HG03378 (cell line): Measurements from ENCODE around the gene ZNF622.

Experiments used
- ATAC-seq: cut with Tn5 transposase; IDR thresholded peaks from one replicate; pipeline ENCODE4 v1.9.1; 2021; ENCODE audit warnings: mild to moderate bottlenecking, moderate library complexity; ENCODE audit not compliant: unreplicated experiment

ZNF622 gene

GRCh38 chr5:16465544-16466432 lies at the start of gene ZNF622:
ZNF622 (minus strand) TSS chr5:16465800; CDS start chr5:16465665, 135 bp downstream.
- peak; percentile 80 for ATAC-seq

GRCh38 chr5:16510098-16510497 lies 44.5 kb upstream of the ZNF622 start:
- ATAC-seq: no peak

GRCh38 chr5:16508730-16509531 lies 43.3 kb upstream of the ZNF622 start:
- ATAC-seq: no peak

GRCh38 chr5:16507716-16508115 lies 42.1 kb upstream of the ZNF622 start:
- no peak for ATAC-seq

DNA sequence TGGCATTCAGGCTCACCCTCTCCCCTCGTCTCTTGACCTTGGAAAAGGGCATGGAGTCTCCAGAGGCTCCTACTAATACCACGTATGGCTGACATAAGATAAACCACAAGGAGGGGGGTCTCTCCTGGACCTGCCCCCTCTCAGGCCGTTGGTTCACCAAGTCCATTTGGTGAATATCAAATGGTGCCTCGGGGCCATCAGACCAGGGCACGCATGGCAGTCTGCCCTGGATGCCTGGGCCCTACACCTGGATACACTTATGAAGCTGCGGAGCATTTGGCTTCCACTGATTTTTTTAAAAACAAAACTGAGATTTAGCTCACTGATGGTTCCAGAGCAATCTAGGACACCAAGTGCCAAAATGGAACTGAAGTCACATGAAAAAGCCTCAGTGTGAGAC lies 40.3 kb upstream of the ZNF622 start:
- no peak for ATAC-seq

- no peak for ATAC-seq
These were observed 39.7 kb upstream of the ZNF622 start for GRCh38 chr5:16505140-16505891.

- no peak for ATAC-seq
These were observed 39.0 kb upstream of the ZNF622 start for GRCh38 chr5:16504571-16504970.

- no peak for ATAC-seq
These were observed 37.3 kb upstream of the ZNF622 start for GRCh38 chr5:16502866-16503265.

GRCh38 chr5:16500024-16500423 lies 34.4 kb upstream of the ZNF622 start:
- ATAC-seq: no peak

GRCh38 chr5:16497546-16497945 lies 31.9 kb upstream of the ZNF622 start:
- no peak for ATAC-seq

GRCh38 chr5:16493261-16493660 lies 27.7 kb upstream of the ZNF622 start:
- no peak for ATAC-seq

DNA sequence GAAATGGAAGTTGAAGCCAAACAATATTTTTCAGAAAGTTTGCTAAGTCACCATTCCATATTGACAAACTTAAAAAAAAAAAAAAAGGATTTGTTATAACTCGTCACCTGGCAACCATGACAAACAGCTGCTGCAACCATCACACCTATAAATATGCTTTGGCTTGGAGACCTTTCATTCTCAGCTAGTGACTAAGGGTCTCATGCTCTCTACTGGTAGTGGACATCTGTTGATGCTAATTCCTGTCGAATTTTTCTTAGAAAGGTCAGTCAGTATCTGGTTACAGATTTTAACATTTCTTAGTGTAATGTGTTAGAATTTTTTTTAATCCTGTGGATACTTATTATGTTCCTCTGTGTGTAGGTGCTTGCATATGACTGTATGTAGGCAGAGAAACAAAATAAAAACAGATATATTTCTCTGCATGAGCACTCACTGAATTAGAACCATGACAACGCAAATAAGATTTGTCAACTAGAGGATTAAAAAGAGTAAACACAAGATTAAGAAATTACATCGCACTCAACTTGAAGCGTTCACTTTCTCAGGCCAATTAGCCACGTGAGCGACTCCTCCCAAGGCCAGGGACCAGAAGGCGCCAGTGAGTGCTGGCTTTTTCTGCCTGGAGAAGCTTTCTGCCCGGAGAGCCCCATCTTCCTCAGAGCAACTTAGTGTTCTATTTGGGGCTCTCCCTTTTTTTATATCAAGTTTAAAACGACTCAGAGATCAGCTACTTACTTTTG lies 27.0 kb upstream of the ZNF622 start:
- no peak for ATAC-seq

DNA sequence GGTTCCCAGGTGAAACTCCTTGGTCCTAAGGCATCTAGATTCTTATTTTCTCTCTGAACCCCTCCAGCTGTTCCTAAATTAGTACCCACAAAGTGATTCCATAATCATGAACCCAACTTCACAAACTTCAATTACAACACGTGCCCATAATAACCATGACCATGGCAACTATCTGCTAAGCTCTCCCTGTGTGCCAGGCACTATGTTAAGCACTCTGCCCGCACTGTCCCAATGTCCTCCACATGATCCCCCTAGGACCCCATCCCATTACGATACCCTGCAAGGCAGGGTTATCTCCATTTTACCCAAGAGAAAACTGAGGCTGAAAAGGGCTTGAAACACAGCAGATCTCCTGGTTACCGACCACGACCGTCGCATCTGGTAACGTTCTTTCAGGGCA lies 25.3 kb upstream of the ZNF622 start:
- ATAC-seq: no peak

- peak; percentile 84 for ATAC-seq
These were observed 23.8 kb upstream of the ZNF622 start for GRCh38 chr5:16489322-16489791.

DNA sequence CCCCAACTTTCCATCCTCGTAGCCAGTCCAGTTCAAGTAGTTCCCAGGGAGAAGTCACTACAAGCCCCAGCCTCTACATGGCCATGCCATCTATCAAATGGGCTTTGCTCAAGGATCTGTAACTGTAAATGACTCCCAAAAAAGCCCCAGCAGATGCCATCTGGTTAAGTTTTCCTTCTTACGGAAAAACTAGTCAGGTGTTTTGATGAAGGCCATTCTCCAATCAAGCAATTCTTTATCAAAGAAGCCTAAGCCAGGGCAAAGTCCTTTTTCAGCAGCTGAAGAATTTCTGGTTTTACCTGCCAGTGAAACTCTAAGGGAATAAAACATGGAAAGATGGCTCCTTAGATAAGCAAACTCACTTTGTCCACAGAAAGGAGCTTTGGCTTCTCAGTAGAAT lies 21.9 kb upstream of the ZNF622 start:
- no peak for ATAC-seq

GRCh38 chr5:16486711-16487111 lies 21.1 kb upstream of the ZNF622 start:
- no peak for ATAC-seq

DNA sequence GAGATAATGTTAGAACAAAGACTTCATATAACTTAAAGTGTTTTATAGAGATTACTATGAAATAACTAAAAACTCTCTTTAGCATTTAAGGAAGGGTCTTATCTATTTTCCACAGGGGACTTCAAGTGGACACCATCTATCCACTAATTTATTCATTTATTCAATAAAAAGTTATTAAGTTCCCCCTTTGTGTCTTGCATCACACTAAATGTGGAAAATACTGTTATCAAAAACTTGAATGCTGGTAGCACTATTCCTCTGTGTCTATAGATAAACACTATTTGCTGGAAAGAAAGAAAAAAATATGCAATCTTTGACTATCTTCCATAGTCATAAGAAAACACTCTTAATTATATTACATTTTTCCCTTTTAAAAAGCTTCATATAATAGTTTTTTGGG lies 20.1 kb upstream of the ZNF622 start:
- ATAC-seq: no peak

DNA sequence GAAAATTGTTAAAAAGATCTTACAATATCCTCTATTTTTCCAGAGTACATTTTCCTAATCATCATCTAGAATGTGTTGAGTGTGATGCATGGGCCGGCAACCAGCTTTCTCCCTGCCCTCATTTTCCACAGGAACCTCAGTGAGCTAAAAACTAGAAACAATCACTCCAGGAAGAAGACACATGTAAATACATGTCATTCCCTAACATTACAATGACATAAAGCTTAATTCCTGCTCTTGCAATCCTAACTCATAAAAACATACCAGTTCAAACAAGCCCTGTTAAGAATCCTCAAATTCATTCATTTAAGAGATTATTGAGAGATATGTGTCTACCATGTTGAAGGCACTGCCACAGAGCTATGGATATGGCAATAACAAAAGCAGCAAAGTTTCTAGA lies 18.5 kb upstream of the ZNF622 start:
- no peak for ATAC-seq

- no peak for ATAC-seq
These were observed 17.8 kb upstream of the ZNF622 start for GRCh38 chr5:16483361-16483760.

DNA sequence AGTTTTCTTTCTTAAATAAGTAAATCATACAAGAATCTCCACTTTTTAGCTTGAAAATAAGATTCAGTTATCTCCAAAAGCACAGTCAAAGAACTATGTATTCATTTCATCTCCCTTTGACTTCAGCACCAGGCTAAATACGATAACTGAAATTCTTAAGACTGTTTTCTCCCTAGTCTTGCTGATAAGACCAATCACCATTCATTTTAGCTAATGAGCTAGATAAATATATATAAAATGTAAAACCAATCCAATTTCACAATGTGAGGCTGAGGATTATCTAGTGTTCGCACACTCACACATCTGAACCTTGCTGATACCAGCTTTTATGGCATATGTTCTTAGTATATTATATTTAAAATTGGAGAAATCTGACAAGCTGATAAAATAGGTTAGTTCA lies 17.3 kb upstream of the ZNF622 start:
- ATAC-seq: no peak
